Neural progenitor cell (in vitro differentiated cells): ENCODE measurements around the gene LTB. TPM values are rescaled to one million over a fixed set of nuclear protein-coding genes. Genes with fewer than 3 reads are reported as not detected.

Source experiments
- DNase-seq: peaks from one replicate; pipeline ENCODE4 v3.0.0-alpha.2; 2016; ENCODE audit warnings: low spot score
- H2AFZ ChIP-seq: fragments of 200-600 bp; sonication (generic); replicated peaks from 2 replicates; pipeline ENCODE4 v1.6.1; 2016; ENCODE audit warnings: antibody characterized with exemption
- H3F3A ChIP-seq: fragments of 200-600 bp; sonication (generic); 2 replicates; pipeline ENCODE4 v1.6.1; 2016; ENCODE audit warnings: antibody characterized with exemption, low read depth
- H3K27ac ChIP-seq: fragments of 200-600 bp; sonication (generic); 2 replicates; pipeline ENCODE4 v1.5.1; 2016; ENCODE audit warnings: mild to moderate bottlenecking
- H3K27me3 ChIP-seq: fragments of 200-600 bp; sonication (generic); 2 replicates; pipeline ENCODE4 v1.6.1; 2016; ENCODE audit warnings: mild to moderate bottlenecking, moderate library complexity
- H3K36me3 ChIP-seq: fragments of 200-600 bp; sonication (generic); 2 replicates; pipeline ENCODE4 v1.5.1; 2016
- H3K4me1 ChIP-seq: fragments of 200-600 bp; sonication (generic); 2 replicates; pipeline ENCODE4 v1.6.1; 2016; ENCODE audit warnings: mixed run types
- H3K4me2 ChIP-seq: fragments of 200-600 bp; sonication (generic); 2 replicates; pipeline ENCODE4 v1.6.1; 2016
- H3K4me3 ChIP-seq: fragments of 200-600 bp; sonication (generic); 2 replicates; pipeline ENCODE4 v1.5.1; 2016
- H3K79me2 ChIP-seq: fragments of 200-600 bp; sonication (generic); 2 replicates; pipeline ENCODE4 v1.6.1; 2016; ENCODE audit warnings: low read depth
- H3K9ac ChIP-seq: fragments of 200-600 bp; sonication (generic); 2 replicates; pipeline ENCODE4 v1.6.1; 2016
- H3K9me3 ChIP-seq: fragments of 200-600 bp; sonication (generic); 2 replicates; pipeline ENCODE4 v1.5.1; 2016; ENCODE audit warnings: low read depth
- H4K20me1 ChIP-seq: fragments of 200-600 bp; sonication (generic); 2 replicates; pipeline ENCODE4 v1.6.1; 2016; ENCODE audit warnings: low read depth
- H3K27ac Mint-ChIP-seq: 3 replicates; pipeline ENCODE4 v1.8.0; 2021; ENCODE audit warnings: mixed read lengths
- H3K27me3 Mint-ChIP-seq: 2 replicates; pipeline ENCODE4 v1.8.0; 2022; ENCODE audit warnings: low read depth, mild to moderate bottlenecking, inconsistent platforms, moderate library complexity, mixed read lengths; ENCODE audit not compliant: insufficient read depth
- H3K36me3 Mint-ChIP-seq: 3 replicates; pipeline ENCODE4 v1.8.0; 2021; ENCODE audit warnings: mixed read lengths
- H3K4me1 Mint-ChIP-seq: 3 replicates; pipeline ENCODE4 v1.8.0; 2021; ENCODE audit warnings: mixed read lengths
- H3K4me3 Mint-ChIP-seq: 3 replicates; pipeline ENCODE4 v1.8.0; 2021; ENCODE audit warnings: mild to moderate bottlenecking, moderate library complexity, mixed read lengths
- H3K9me3 Mint-ChIP-seq: 3 replicates; pipeline ENCODE4 v1.8.0; 2020; ENCODE audit warnings: mixed read lengths
- CTCF ChIP-seq: fragments of 200-600 bp; sonication (generic); IDR thresholded peaks from 2 replicates; pipeline ENCODE4 v1.5.1; 2017; ENCODE audit warnings: antibody characterized with exemption, mild to moderate bottlenecking
- EZH2 ChIP-seq: fragments of 200-600 bp; sonication (generic); IDR thresholded peaks from 2 replicates; pipeline ENCODE4 v1.6.1; 2017; ENCODE audit warnings: antibody characterized with exemption, mild to moderate bottlenecking, moderate library complexity
- EZH2phosphoT487 ChIP-seq: fragments of 200-600 bp; sonication (generic); IDR thresholded peaks from 2 replicates; pipeline ENCODE4 v1.6.1; 2017; ENCODE audit warnings: antibody characterized with exemption
- total RNA-seq: library from RNA; depleted of rRNA; stranded (reverse); fragments of >200 nt; gene quantifications from 2 replicates; pipeline ENCODE4 v1.2.3, GENCODE V29; 2015; ENCODE audit warnings: low replicate concordance

LTB gene
- total RNA-seq, 1 donor from 2014 or later, result not detected

- Histone ChIP-seq H3K9ac (peak overlapping the region; percentile 99), H3K27me3 (no peaks in the 10 kb centered on the region), H3K4me3 (peak overlapping the region; percentile 96), H3K4me1 (peaks cover 16% of the 10 kb centered on the region), H4K20me1 (peaks cover 58% of the 10 kb centered on the region), H3F3A (peaks cover 61% of the 10 kb centered on the region), H3K4me2 (peak overlapping the region; percentile 89), H2AFZ (no peak overlapping the region), H3K27ac (no peak overlapping the region), H3K9me3 (no peaks in the 10 kb centered on the region), H3K36me3 (peaks cover 32% of the 10 kb centered on the region), H3K79me2 (peaks cover 76% of the 10 kb centered on the region)
- no peak for DNase-seq
- Mint-ChIP-seq H3K4me3 (peak overlapping the region; percentile 100), H3K27ac (peak overlapping the region; percentile 100), H3K27me3 (peaks cover 6% of the 10 kb centered on the region), H3K9me3 (no peaks in the 10 kb centered on the region), H3K4me1 (peaks cover 44% of the 10 kb centered on the region), H3K36me3 (peaks cover 45% of the 10 kb centered on the region)
- TF ChIP-seq EZH2phosphoT487 (no peak), EZH2 (no peak), CTCF (no peak)
Observed at GRCh38 chr6:31540640-31541039, 41.6 kb downstream of the LTB start.

- H3K4me3 ChIP-seq, result peak overlapping the region; percentile 96
- no peak for DNase-seq
- H3K27ac ChIP-seq, result no peak overlapping the region
- peaks cover 6% of the 10 kb centered on the region for H3K27me3 Mint-ChIP-seq
- no peaks in the 10 kb centered on the region for H3K9me3 ChIP-seq
- peaks cover 57% of the 10 kb centered on the region for H3K36me3 Mint-ChIP-seq
- peak overlapping the region; percentile 99 for H3K9ac ChIP-seq
- H3K27me3 ChIP-seq, result no peaks in the 10 kb centered on the region
- peaks cover 78% of the 10 kb centered on the region for H3F3A ChIP-seq
- peaks cover 75% of the 10 kb centered on the region for H4K20me1 ChIP-seq
- peaks cover 90% of the 10 kb centered on the region for H3K79me2 ChIP-seq
- peaks cover 35% of the 10 kb centered on the region for H3K4me1 Mint-ChIP-seq
- H3K4me1 ChIP-seq, result peaks cover 16% of the 10 kb centered on the region
- H3K4me2 ChIP-seq, result peak overlapping the region; percentile 89
- no peak overlapping the region for H3K27ac Mint-ChIP-seq
- H3K4me3 Mint-ChIP-seq, result peak overlapping the region; percentile 100
- no peak overlapping the region for H2AFZ ChIP-seq
- no peaks in the 10 kb centered on the region for H3K9me3 Mint-ChIP-seq
- TF ChIP-seq EZH2, result no peak
- no peak for TF ChIP-seq EZH2phosphoT487
- TF ChIP-seq CTCF, result no peak
- peaks cover 42% of the 10 kb centered on the region for H3K36me3 ChIP-seq
Observed at GRCh38 chr6:31538805-31539400, 43.3 kb downstream of the LTB start.

DNA sequence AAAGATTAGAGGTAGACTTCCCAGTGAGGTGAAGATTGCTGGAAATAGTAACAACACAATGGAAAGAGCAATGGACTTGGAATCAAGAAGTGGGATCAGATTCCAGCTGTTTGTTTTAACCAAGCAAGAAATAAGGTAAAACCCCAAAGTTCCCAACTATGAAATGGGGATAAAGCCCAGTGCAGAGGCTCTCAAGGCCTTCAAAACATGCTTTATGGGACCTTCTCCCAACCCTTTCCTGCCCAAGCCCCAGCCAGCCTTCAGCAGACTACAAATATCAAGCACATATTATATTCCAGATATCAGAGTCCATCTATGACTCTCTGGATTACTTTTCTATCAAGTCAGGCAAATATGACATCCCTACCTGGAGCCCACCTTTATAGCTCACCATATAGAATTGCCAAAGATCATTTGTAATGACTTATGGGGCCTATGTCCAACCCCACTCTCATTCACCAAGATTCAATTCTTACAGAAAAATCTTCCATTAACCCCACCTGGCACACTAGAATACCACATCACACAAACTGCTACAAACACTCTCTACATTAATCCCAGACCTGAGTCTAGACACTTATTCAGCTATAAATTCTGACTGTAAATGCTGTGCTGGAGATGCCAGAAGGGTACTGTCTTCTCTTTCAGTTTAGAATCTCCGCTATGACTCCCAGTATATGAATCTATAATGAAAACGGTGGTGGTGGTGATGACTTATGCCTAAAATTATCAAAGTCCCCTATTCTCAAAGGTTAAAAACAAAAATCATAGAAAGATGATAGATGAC is 46.5 kb downstream of the LTB start:
- Mint-ChIP-seq H3K9me3 (no peaks in the 10 kb centered on the region), H3K4me3 (no peak overlapping the region), H3K27ac (no peak overlapping the region), H3K27me3 (peaks cover 6% of the 10 kb centered on the region), H3K36me3 (peaks cover 73% of the 10 kb centered on the region), H3K4me1 (peaks cover 25% of the 10 kb centered on the region)
- no peak overlapping the region for H3K9ac ChIP-seq
- H3K79me2 ChIP-seq, result peaks cover 85% of the 10 kb centered on the region
- peaks cover 16% of the 10 kb centered on the region for H3K4me1 ChIP-seq
- H3K4me3 ChIP-seq, result no peak overlapping the region
- H3K36me3 ChIP-seq, result peaks cover 52% of the 10 kb centered on the region
- H3K27ac ChIP-seq, result no peak overlapping the region
- DNase-seq, result no peak
- no peaks in the 10 kb centered on the region for H3K27me3 ChIP-seq
- no peak overlapping the region for H2AFZ ChIP-seq
- peaks cover 85% of the 10 kb centered on the region for H3F3A ChIP-seq
- no peak for TF ChIP-seq EZH2
- TF ChIP-seq EZH2phosphoT487, result no peak
- no peak for TF ChIP-seq CTCF
- H4K20me1 ChIP-seq, result peaks cover 99% of the 10 kb centered on the region
- H3K9me3 ChIP-seq, result no peaks in the 10 kb centered on the region
- H3K4me2 ChIP-seq, result no peak overlapping the region
